ENCODE results near the gene ARHGAP31. TPM values are rescaled to one million over a fixed set of nuclear protein-coding genes. Genes with fewer than 3 reads are reported as not detected.
"Not testable (repeated sequence)": the region's sequence is repeated elsewhere in the genome, so short reads cannot be mapped to it uniquely, and the experiment has no call there.

ARHGAP31 gene
- total RNA-seq, 2 experiments from 2014 or later, result 3.5 to 3.7 TPM

DNA sequence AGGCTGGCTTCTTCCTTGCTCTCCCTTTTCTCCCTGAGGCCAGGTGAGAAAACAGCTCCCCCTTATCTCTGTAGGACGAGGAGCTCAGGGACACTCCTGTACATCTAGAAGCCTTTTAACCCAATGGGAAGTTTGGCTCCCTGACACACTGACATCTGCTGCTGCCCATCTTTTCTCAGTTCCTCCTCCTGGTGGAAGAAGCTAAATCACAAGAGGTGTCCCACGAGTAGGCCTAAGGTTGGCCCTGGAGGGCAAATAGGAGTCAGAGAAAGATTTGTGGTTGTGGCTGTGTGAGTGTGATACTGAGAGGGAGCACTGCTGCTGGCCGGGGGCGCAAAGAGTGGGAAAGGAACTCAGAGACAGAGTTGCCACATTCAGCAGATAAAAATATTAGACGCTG lies 49.5 kb downstream of the ARHGAP31 start:
- Mint-ChIP-seq H3K4me3 (no peak overlapping the region), H3K27me3 (ENCODE audit: low read depth) (no peaks in the 10 kb centered on the region), H3K9me3 (no peaks in the 10 kb centered on the region), H3K36me3 (ENCODE audit: low read depth) (no peaks in the 10 kb centered on the region), H3K4me1 (ENCODE audit: low read depth) (peaks cover 2% of the 10 kb centered on the region), H3K27ac (no peak overlapping the region)
- CTCF ChIA-PET, result no interaction called here
- DNase-seq, result no peak
- intact Hi-C loops (cut with micrococcal nuclease), result no loop called here

DNA sequence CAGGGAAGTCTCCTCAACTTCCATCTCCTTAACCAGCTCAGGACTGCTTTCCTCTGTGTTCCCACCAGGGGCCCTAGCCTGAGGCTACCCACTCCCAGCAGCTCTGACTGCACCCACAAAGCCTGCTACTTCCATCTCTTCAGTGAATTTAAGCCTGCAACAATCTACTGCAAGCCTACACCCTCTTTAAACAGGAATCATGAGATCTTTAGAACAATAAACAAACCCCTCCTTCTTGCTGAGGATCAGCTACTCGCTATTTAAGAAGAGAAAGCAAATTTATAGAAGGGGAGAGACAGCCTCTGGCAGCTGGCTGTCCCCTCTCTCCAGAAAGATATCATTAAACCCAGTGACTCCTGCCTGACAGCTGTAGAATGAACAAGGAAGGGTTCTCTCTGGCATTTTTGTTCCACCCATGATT lies 51.9 kb downstream of the ARHGAP31 start:
- no peaks in the 10 kb centered on the region for H3K36me3 Mint-ChIP-seq (ENCODE audit: low read depth)
- CTCF ChIA-PET, result interaction anchor here (1.0 kb wide), 1 partner anchor 71 kb away, joined by 5 read pairs; no protein-coding TSS in a partner anchor
- no peaks in the 10 kb centered on the region for H3K9me3 Mint-ChIP-seq
- H3K4me3 Mint-ChIP-seq, result no peak overlapping the region
- no peak for DNase-seq
- no peaks in the 10 kb centered on the region for H3K27me3 Mint-ChIP-seq (ENCODE audit: low read depth)
- no peak overlapping the region for H3K27ac Mint-ChIP-seq
- H3K4me1 Mint-ChIP-seq (ENCODE audit: low read depth), result peaks cover 9% of the 10 kb centered on the region
- intact Hi-C loops (cut with micrococcal nuclease), result no loop called here

DNA sequence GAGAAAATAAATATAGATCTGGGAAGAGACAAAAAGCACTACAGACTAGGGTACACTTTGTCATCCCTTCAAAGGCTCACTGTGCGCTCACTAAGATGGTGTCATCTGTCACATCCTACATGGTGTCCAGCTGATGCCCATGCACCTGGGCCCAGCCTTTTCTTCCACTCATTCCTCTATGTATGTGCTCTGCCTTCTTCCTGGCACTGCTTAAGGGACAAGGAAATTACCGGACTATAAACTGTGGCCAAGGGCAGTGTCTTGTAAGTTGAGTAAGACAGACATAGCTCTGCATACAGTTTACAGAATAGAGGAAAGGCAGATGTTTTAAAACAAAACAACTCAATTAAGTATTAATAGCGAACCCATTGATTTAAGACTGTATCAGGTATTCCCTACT lies 52.9 kb downstream of the ARHGAP31 start:
- Mint-ChIP-seq H3K4me1 (ENCODE audit: low read depth) (peaks cover 18% of the 10 kb centered on the region), H3K27me3 (ENCODE audit: low read depth) (no peaks in the 10 kb centered on the region), H3K27ac (no peak overlapping the region), H3K9me3 (no peaks in the 10 kb centered on the region), H3K36me3 (ENCODE audit: low read depth) (no peaks in the 10 kb centered on the region), H3K4me3 (no peak overlapping the region)
- CTCF ChIA-PET, result interaction anchor here (1.0 kb wide), 1 partner anchor 72 kb away, joined by 5 read pairs; no protein-coding TSS in a partner anchor
- DNase-seq, result no peak
- intact Hi-C loops (cut with micrococcal nuclease), result no loop called here

DNA sequence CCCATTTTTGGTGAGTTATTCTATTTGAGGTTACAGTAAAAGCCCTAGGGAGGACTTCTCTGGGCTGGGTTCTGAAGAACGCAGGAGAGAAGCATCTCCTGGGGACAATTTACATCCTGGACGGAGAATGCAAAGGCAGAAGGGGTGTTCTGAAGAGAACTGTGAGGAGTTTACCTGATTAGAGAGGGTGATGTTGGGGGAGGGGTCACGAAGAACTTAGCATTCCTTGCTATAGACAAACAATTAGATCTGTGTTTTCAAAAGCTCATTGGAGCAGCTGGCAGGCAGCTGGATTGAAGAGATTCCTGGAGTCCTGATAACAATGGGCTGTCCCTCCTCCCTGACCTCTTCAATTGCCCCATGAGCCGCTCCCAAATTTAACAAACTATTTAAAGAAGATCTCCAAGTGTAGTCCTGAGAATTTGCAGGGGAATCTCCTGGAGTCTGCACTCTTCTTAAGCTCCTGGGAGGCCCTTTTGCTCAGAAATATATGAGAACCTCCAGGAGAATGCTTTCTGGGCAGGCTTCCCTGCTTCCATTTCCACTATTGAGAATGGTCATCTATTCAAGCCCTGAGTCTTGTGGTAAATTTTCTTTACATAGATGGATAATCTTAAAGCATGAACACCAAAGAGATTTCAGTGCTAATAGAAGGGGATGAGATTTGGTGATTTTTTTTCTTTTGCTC lies 55.3 kb downstream of the ARHGAP31 start:
- H3K27me3 Mint-ChIP-seq (ENCODE audit: low read depth), result no peaks in the 10 kb centered on the region
- CTCF ChIA-PET, result interaction anchor here (0.6 to 1.4 kb wide), 4 partner anchors 12 to 465 kb away, joined by 3 to 5 read pairs (median 4); no protein-coding TSS in a partner anchor
- no peaks in the 10 kb centered on the region for H3K36me3 Mint-ChIP-seq (ENCODE audit: low read depth)
- H3K9me3 Mint-ChIP-seq, result no peaks in the 10 kb centered on the region
- no peak overlapping the region for H3K4me3 Mint-ChIP-seq
- no peak overlapping the region for H3K27ac Mint-ChIP-seq
- no peak for DNase-seq
- intact Hi-C loops (cut with micrococcal nuclease), result no loop called here
- peaks cover 32% of the 10 kb centered on the region for H3K4me1 Mint-ChIP-seq (ENCODE audit: low read depth)

DNA sequence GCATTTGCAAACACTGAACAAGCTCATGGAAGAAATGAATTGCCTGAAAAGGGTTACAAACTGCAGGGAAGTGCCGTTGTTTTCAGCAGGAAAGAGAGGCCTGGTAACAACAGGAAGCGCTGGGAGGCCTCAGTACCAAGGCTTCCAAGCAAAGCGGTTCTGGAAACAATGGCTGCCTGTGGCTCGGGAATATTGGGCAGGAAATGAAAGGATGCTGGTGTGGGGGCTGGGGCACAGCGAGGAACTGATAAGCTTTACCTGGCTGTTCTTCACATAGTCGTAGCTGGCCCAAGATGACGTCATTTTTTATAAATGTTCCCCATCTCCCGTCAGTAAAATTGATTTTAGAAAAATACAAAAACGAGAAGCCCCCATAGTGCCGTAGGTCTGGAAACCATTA lies 55.9 kb downstream of the ARHGAP31 start:
- Mint-ChIP-seq H3K9me3 (no peaks in the 10 kb centered on the region), H3K4me1 (ENCODE audit: low read depth) (peaks cover 32% of the 10 kb centered on the region), H3K27me3 (ENCODE audit: low read depth) (no peaks in the 10 kb centered on the region), H3K27ac (no peak overlapping the region), H3K36me3 (ENCODE audit: low read depth) (no peaks in the 10 kb centered on the region), H3K4me3 (no peak overlapping the region)
- DNase-seq, result no peak
- CTCF ChIA-PET, result interaction anchor here (1.1 to 1.4 kb wide), 3 partner anchors 13 to 466 kb away, joined by 4 to 5 read pairs (median 4); no protein-coding TSS in a partner anchor
- intact Hi-C loops (cut with micrococcal nuclease), result no loop called here

DNA sequence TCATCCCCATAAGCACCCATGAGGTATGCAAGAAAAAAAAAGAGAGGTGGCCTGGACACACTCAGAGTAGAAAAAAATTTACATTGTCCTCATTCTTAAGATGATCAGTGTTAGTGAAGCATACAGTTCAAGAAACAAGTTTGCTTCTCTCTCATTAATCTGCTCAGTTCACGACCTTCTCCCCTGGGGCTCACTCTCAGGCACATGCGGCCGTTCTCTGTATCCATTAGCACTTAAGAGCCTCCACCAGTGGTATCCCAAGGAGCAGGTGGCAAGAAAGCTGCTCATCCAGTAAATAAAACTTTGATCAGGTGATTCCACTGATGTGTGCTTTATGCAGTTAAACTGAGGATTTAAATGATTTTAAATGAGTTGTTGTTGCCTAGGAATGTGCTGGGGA lies 57.4 kb downstream of the ARHGAP31 start:
- DNase-seq, result no peak
- Mint-ChIP-seq H3K27me3 (ENCODE audit: low read depth) (no peaks in the 10 kb centered on the region), H3K36me3 (ENCODE audit: low read depth) (no peaks in the 10 kb centered on the region), H3K4me1 (ENCODE audit: low read depth) (peaks cover 32% of the 10 kb centered on the region), H3K4me3 (no peak overlapping the region), H3K9me3 (no peaks in the 10 kb centered on the region), H3K27ac (no peak overlapping the region)
- CTCF ChIA-PET, result interaction anchor here (0.8 to 5.4 kb wide), 9 partner anchors 30 to 469 kb away, joined by 3 to 52 read pairs (median 5); partner anchors contain the start of genes ARHGAP31 and B4GALT4
- intact Hi-C loops (cut with micrococcal nuclease), result no loop called here

DNA sequence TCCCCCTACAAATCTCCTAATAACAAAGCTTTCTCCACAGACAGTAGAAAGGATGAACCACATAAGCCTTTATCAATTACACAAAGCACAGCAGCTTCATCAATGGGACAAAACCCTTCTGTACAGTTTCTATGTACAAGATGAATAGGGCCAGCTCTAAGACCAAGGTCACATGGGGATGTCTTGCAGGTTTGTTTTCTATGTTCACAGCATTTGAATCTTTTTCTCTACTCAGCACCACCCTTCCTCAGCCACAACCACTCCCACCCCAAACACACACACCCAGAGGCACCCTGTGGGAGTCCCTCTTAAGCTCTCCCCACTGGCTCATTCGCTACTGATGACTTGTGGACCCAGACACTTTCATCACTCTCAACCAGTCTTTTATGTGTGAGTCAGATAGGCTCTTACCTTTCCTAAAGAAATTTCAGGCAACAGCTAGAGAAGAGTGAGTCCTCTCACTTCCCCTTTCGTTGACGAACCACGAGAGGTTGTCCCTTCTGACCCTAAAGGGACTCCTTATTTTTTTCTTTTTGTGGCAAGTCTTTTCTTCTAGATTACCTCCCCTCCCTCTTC lies 57.9 kb downstream of the ARHGAP31 start:
- peak; percentile 71 for DNase-seq

DNA sequence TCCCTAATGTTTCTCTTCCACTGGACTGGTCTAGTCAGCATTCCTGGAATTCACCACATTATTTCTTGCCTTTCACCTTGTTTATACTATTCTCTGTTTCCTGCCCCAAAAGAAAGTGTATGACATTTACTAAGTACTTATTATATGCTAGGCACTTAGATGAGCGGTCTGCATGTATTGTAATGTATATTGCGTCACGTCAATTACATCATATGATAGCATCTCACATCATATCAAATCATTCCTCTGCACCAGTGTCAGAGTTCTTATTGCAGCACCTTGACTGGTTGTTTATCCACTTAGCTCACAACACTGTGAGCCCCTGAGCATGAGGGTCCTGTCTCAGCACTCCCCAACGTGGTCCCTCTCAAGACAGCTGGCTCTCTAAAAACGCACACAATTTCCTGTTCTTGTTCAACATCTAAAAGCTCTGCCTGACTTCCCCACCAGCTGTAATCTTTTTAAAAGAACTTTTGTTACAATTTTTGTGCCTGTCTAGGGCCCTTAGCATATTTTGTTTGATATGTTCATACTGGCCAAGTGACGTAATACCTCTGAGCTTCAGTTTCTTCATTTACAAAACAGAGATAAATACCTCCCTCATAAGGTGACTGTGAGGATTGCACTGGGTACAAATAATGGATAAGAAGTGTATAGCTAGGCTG lies 58.8 kb downstream of the ARHGAP31 start:
- CTCF ChIA-PET, result interaction anchor here (0.6 to 5.4 kb wide), 31 partner anchors 10 to 471 kb away, joined by 3 to 52 read pairs (median 4); partner anchors contain the start of genes ARHGAP31, B4GALT4 and TEX55
- H3K4me3 Mint-ChIP-seq, result no peak overlapping the region
- no peaks in the 10 kb centered on the region for H3K27me3 Mint-ChIP-seq (ENCODE audit: low read depth)
- H3K9me3 Mint-ChIP-seq, result no peaks in the 10 kb centered on the region
- no peaks in the 10 kb centered on the region for H3K36me3 Mint-ChIP-seq (ENCODE audit: low read depth)
- peaks cover 30% of the 10 kb centered on the region for H3K4me1 Mint-ChIP-seq (ENCODE audit: low read depth)
- intact Hi-C loops (cut with micrococcal nuclease), result loop anchor here (1.0 to 2.0 kb wide), 10 partner anchors 30 to 469 kb away; partner anchors contain the start of genes ARHGAP31 and IGSF11
- DNase-seq, result peak; percentile 13
- peak overlapping the region; percentile 43 for H3K27ac Mint-ChIP-seq

More for the DNA sequence above, 57.9 kb downstream of the ARHGAP31 start:
- peak overlapping the region; percentile 25 for H3K27ac Mint-ChIP-seq
- peaks cover 32% of the 10 kb centered on the region for H3K4me1 Mint-ChIP-seq (ENCODE audit: low read depth)
- peak overlapping the region; percentile 26 for H3K4me3 Mint-ChIP-seq
- intact Hi-C loops (cut with micrococcal nuclease), result loop anchor here (1.0 to 2.0 kb wide), 6 partner anchors 29 to 317 kb away; partner anchors contain the start of genes ARHGAP31 and IGSF11
- CTCF ChIA-PET, result interaction anchor here (0.8 to 5.4 kb wide), 23 partner anchors 10 to 470 kb away, joined by 3 to 52 read pairs (median 4); partner anchors contain the start of genes ARHGAP31, B4GALT4 and TEX55
- no peaks in the 10 kb centered on the region for H3K36me3 Mint-ChIP-seq (ENCODE audit: low read depth)
- no peaks in the 10 kb centered on the region for H3K27me3 Mint-ChIP-seq (ENCODE audit: low read depth)
- H3K9me3 Mint-ChIP-seq, result no peaks in the 10 kb centered on the region

DNA sequence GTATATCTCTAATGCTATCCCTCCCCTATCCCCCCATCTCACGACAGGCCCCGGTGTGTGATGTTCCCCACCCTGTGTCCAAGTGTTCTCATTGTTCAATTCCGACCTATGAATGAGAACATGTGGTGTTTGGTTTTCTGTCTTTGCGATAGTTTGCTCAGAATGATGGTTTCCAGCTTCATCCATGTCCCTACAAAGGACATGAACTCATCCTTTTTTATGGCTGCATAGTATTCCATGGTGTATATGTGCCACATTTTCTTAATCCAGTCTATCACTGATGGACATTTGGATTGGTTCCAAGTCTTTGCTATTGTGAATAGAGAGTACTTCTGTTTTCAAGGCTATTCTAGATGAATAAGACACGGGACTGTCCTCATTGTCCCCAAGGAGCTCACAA lies 61.4 kb downstream of the ARHGAP31 start:
- DNase-seq; H3K27me3 Mint-ChIP-seq (ENCODE audit: low read depth); H3K36me3 Mint-ChIP-seq (ENCODE audit: low read depth); H3K4me3 Mint-ChIP-seq; H3K27ac Mint-ChIP-seq; intact Hi-C loops (cut with micrococcal nuclease); H3K9me3 Mint-ChIP-seq: not testable (repeated sequence)
- CTCF ChIA-PET, result interaction anchor here (1.3 to 5.4 kb wide), 3 partner anchors 61 to 81 kb away, joined by 4 to 52 read pairs (median 5); partner anchors contain the start of gene ARHGAP31
- peaks cover 26% of the 10 kb centered on the region for H3K4me1 Mint-ChIP-seq (ENCODE audit: low read depth)

DNA sequence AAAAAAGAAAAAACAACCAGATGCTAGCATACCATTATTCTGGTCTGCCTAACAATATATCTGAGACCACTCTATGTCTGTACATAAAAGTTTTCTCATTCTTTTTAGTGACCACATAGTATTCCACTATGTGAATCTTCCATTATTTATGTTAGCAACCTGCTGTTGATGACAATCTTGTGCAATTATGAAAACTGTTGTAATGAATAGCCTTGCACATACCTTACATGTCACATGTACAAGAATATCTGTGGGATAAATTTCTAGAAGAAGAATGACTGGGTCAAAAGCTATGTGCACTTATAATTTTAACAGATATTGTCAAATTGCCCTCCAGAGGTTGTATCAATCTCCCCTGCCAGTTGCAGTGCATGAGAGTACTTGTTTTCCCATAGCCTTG lies 62.5 kb downstream of the ARHGAP31 start:
- H3K4me1 Mint-ChIP-seq (ENCODE audit: low read depth), result peaks cover 18% of the 10 kb centered on the region
- H3K27me3 Mint-ChIP-seq (ENCODE audit: low read depth), result no peaks in the 10 kb centered on the region
- no peak for DNase-seq
- no peaks in the 10 kb centered on the region for H3K9me3 Mint-ChIP-seq
- CTCF ChIA-PET, result interaction anchor here (0.6 to 5.4 kb wide), 2 partner anchors 82 to 190 kb away, joined by 3 to 52 read pairs; no protein-coding TSS in a partner anchor
- intact Hi-C loops (cut with micrococcal nuclease), result no loop called here
- no peak overlapping the region for H3K4me3 Mint-ChIP-seq
- H3K27ac Mint-ChIP-seq, result no peak overlapping the region
- no peaks in the 10 kb centered on the region for H3K36me3 Mint-ChIP-seq (ENCODE audit: low read depth)

DNA sequence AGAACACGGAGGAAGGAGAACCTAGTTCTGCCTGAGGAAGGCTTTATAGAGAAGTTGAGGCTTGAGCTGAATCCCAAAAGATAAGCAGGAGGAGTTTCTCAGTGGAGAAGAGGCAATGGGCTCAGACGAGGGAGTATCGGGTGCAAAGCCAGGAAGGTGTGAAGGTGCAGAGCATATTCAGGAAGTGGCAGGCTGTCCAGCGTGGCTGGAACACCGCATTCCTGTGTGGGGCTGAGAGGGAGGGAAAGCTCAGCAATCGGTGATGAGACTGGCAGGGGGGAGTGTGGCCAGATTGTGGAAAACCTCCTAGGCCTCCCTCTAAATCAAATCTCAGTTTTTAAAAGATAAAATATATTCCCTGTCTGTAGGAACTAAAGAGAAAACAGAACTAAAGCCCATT lies 63.0 kb downstream of the ARHGAP31 start:
- H3K9me3 Mint-ChIP-seq, result no peaks in the 10 kb centered on the region
- H3K36me3 Mint-ChIP-seq (ENCODE audit: low read depth), result no peaks in the 10 kb centered on the region
- H3K27ac Mint-ChIP-seq, result no peak overlapping the region
- CTCF ChIA-PET, result no interaction called here
- intact Hi-C loops (cut with micrococcal nuclease), result no loop called here
- peaks cover 12% of the 10 kb centered on the region for H3K4me1 Mint-ChIP-seq (ENCODE audit: low read depth)
- no peaks in the 10 kb centered on the region for H3K27me3 Mint-ChIP-seq (ENCODE audit: low read depth)
- DNase-seq, result no peak
- H3K4me3 Mint-ChIP-seq, result no peak overlapping the region

All from activated naive CD4-positive, alpha-beta T cell treated with anti-CD3 and anti-CD28 coated beads for 36 hours (primary cell).